NB4 (cell line): Measurements from ENCODE around the gene PRSS53.

ENCODE experiments used
- DNase-seq: peaks from one replicate; pipeline ENCODE4 v3.0.0; 2010; ENCODE audit warnings: low read depth
- H3K4me3 ChIP-seq: one replicate; pipeline ENCODE4 v1.5.1; 2011; ENCODE audit warnings: mild to moderate bottlenecking, low read depth, low read length, moderate library complexity
- CTCF ChIP-seq: IDR thresholded peaks from one replicate; pipeline ENCODE4 v1.5.1; 2012; ENCODE audit warnings: low read depth, low read length
- MAX ChIP-seq: IDR thresholded peaks from 2 replicates; pipeline ENCODE4 v1.6.1; 2011; ENCODE audit warnings: low read depth, low read length
- MYC ChIP-seq: IDR thresholded peaks from 2 replicates; pipeline ENCODE4 v1.6.1; 2011; ENCODE audit warnings: low read depth, low read length
- POLR2A ChIP-seq: IDR thresholded peaks from 2 replicates; pipeline ENCODE4 v1.6.1; 2011; ENCODE audit warnings: mild to moderate bottlenecking; ENCODE audit not compliant: insufficient read length; ENCODE audit errors: extremely low read depth

PRSS53 gene

GRCh38 chr16:31077024-31077423 lies 11.7 kb downstream of the PRSS53 start:
- TF ChIP-seq POLR2A (no peak), MYC (no peak), MAX (no peak), CTCF (no peak)
- no peak overlapping the region for H3K4me3 ChIP-seq
- no peak for DNase-seq

- TF ChIP-seq CTCF (no peak), MAX (no peak), MYC (no peak), POLR2A (no peak)
- DNase-seq: no peak
- no peak overlapping the region for H3K4me3 ChIP-seq
Measured at GRCh38 chr16:31076319-31076718, 12.4 kb downstream of the PRSS53 start.

GRCh38 chr16:31074814-31075183 lies 13.9 kb downstream of the PRSS53 start:
- no peak for DNase-seq
- peak overlapping the region; percentile 87 for H3K4me3 ChIP-seq
- TF ChIP-seq MYC (peak; percentile 28), CTCF (no peak), POLR2A (no peak)

- TF ChIP-seq POLR2A: peak; percentile 91
- no peak for TF ChIP-seq CTCF
- TF ChIP-seq MAX: peak; percentile 45; the same call in 1 of the 2 replicates
- peak; percentile 87 for TF ChIP-seq MYC
Measured at GRCh38 chr16:31073970-31074813, 14.6 kb downstream of the PRSS53 start, which contains the start of the genes ZNF646 and ZNF668. Gene ZNF646 (plus strand): TSS chr16:31074422. CDS start chr16:31076325, 1,903 bp downstream. Gene ZNF668 (minus strand): TSS chr16:31074240. CDS start chr16:31064459, 9,781 bp downstream.

GRCh38 chr16:31073142-31073969 lies 15.4 kb downstream of the PRSS53 start:
- TF ChIP-seq CTCF (no peak), MAX (no peak; the same call in 1 of the 2 replicates), POLR2A (no peak), MYC (no peak; the same call in none of the 2 replicates)
- peak overlapping the region; percentile 87 for H3K4me3 ChIP-seq
- peak; percentile 94 for DNase-seq

More at GRCh38 chr16:31073970-31074813, 14.6 kb downstream of the PRSS53 start, which contains the start of the genes ZNF646 and ZNF668:
- peak within 1 kb of the TSS; percentile 87 for H3K4me3 ChIP-seq
- peak; percentile 100 for DNase-seq
